Measurements from ENCODE around the gene ETV7. TPM values are rescaled to one million over a fixed set of nuclear protein-coding genes. Genes with fewer than 3 reads are reported as not detected.
"Not testable (repeated sequence)": the region's sequence is repeated elsewhere in the genome, so short reads cannot be mapped to it uniquely, and the experiment has no call there.

The ETV7 gene
- total RNA-seq, 1 donor from 2014 or later: 0.47 TPM

DNA sequence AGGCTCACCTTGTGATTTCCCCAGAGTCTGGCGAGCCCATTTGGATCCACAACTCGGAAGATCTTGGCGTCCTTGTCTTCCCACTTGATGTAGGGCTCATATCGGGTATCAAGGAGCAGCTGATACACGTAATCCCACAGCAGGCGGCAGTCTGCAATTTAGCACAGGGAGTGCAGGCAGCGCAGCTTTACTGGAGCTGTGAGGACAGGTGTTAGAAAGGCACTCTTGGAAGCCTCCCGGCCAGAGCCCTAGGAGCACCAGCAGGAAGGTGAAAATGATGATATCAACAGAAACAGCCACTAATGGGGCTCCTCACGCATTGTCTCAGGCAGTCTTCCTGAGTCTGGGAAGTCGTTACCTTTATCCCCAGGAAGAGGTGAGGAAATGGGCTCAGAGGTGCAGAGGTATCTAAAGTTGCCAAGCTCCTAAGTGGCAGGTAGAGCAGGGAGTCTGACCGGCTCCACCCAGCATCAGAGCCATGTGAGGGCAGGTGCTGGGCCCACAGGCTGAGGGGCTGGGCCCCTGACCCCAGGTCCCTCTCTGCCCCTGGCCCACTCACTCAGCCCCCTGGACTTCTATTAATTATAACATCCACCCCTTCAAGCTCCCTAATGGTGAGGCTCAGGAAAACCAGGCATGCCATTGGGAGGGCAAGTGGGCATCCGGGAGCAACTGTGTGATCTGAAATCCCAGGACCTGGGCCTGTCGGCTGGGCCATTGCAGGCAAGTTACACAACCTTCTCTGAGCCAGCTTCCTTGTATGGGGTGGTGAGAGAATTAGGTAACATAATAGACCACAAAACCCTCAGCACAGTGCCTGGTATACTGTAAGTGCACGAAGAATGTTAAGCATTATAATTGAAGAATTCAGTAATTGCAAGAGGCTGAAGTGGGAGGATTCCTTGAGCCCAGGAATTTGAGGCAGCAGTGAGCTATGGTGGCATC lies 18.3 kb downstream of the ETV7 start:
- no peak for DNase-seq (ENCODE audit: low spot score)
- no peaks in the 10 kb centered on the region for H3K36me3 Mint-ChIP-seq (ENCODE audit: low read depth)
- H3K9me3 Mint-ChIP-seq: no peaks in the 10 kb centered on the region
- intact Hi-C loops (cut with micrococcal nuclease): no loop called here
- no peak overlapping the region for H3K27ac Mint-ChIP-seq
- H3K27me3 Mint-ChIP-seq (ENCODE audit: insufficient read depth): no peaks in the 10 kb centered on the region
- no peak overlapping the region for H3K4me3 Mint-ChIP-seq
- peaks cover 9% of the 10 kb centered on the region for H3K4me1 Mint-ChIP-seq (ENCODE audit: low read depth)

DNA sequence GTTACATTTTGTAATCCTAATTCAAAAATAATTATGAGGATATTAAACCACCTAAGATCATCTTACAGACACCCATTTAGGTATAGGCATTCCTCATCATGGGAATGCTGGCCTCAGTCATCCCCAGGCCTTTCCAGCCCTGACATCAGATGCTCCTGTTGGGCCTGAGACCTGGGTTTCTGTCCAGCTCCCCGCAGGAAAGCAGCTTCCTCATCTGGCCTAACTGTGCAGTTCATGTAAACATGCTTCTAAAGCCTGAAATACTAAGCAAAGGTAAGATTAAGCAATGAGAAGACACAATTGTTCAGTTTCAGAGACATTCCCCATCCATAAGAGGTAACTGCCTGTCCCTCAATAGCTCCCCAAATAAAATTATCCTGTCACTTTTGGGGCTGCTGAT lies 19.0 kb downstream of the ETV7 start:
- no peaks in the 10 kb centered on the region for H3K9me3 Mint-ChIP-seq
- H3K4me3 Mint-ChIP-seq: no peak overlapping the region
- H3K27ac Mint-ChIP-seq: no peak overlapping the region
- intact Hi-C loops (cut with micrococcal nuclease): no loop called here
- peaks cover 9% of the 10 kb centered on the region for H3K4me1 Mint-ChIP-seq (ENCODE audit: low read depth)
- no peaks in the 10 kb centered on the region for H3K36me3 Mint-ChIP-seq (ENCODE audit: low read depth)
- no peak for DNase-seq (ENCODE audit: low spot score)
- H3K27me3 Mint-ChIP-seq (ENCODE audit: insufficient read depth): no peaks in the 10 kb centered on the region

DNA sequence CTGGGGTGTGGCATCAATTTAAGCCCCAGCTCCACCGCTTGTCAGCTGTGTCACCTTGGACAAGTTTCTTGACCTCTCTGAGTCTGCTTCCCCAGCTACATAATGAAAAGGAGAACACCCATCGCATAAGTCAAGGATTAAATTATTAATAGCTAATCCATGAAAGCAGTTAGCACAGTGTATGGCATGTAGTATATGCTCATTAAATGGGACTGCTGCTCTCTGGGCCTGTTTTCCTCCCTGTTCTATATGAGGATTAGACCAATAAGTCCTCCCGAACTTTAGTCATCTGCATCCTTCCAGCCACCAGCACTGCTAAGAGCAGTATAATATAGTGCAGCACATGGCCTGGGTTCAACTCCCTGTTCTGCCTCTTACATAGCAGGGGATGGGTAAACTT lies 19.7 kb downstream of the ETV7 start:
- intact Hi-C loops (cut with micrococcal nuclease): no loop called here

DNA sequence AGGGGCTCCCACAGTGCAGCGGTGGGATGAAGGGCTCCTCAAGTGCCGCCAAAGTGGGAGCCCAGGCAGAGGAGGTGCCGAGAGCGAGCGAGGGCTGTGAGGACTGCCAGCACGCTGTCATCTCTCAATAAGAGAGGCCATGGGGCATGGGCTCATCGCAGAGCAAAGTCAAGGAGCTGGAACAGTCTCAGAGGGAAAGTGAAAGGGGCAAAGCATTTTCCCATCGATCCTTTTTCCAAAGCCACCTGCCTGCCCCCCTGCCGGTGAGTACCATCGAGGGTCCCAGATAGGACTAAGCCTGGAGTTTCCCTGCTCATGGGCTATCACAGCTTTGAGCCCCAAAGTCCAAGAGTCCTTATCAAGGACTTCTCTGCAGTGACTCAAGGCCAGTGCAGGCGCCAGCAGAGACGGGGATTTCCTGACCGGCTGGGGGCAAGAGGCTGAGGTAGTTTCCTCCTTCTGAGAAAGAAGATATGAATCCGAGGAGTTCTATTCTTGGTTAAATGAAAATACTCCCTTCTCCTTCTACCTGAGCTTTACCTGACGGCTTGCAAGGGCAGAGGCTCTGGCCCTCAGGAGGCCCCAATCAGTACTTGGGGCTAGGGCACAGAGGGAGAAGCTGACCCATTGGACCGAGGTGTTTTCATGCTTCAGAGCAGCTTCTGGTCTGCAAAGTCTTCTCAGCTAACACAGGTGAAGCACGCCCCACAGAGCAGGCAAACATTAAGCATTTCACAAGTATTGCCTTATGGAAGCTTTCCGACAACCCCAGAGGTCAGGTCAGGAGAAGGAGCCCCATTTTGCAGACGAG lies 22.6 kb downstream of the ETV7 start:
- Mint-ChIP-seq H3K4me1 (ENCODE audit: low read depth) (peaks cover 16% of the 10 kb centered on the region), H3K36me3 (ENCODE audit: low read depth) (peaks cover 4% of the 10 kb centered on the region), H3K27ac (no peak overlapping the region), H3K27me3 (ENCODE audit: insufficient read depth) (peaks cover 2% of the 10 kb centered on the region), H3K4me3 (no peak overlapping the region), H3K9me3 (no peaks in the 10 kb centered on the region)
- intact Hi-C loops (cut with micrococcal nuclease): no loop called here
- no peak for DNase-seq (ENCODE audit: low spot score)

More for the DNA sequence above, 19.7 kb downstream of the ETV7 start:
- Mint-ChIP-seq H3K9me3 (no peaks in the 10 kb centered on the region), H3K27me3 (ENCODE audit: insufficient read depth) (no peaks in the 10 kb centered on the region), H3K4me3 (no peak overlapping the region), H3K36me3 (ENCODE audit: low read depth) (peaks cover 4% of the 10 kb centered on the region), H3K27ac (no peak overlapping the region), H3K4me1 (ENCODE audit: low read depth) (peaks cover 9% of the 10 kb centered on the region)
- DNase-seq (ENCODE audit: low spot score): no peak

DNA sequence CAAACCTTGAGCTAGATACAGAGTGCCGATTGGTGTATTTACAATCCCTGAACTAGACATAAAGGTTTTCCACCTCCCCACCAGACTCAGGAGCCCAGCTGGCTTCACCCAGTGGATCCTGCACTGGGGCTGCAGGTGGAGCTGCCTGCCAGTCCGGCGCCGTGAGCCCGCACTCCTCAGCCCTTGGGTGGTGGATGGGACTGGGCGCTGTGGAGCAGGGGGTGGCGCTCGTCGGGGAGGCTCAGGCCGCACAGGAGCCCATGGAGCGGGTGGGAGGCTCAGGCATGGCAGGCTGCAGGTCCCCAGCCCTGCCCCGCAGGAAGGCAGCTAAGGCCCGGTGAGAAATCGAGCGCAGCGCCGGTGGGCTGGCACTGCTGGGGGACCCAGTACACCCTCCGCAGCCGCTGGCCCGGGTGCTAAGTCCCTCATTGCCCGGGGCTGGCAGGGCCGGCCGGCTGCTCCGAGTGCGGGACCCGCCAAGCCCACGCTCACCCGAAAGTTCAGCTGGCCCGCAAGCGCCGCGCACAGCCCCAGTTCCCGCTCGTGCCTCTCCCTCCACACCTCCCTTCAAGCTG lies 23.3 kb downstream of the ETV7 start:
- H3K9me3 Mint-ChIP-seq; intact Hi-C loops (cut with micrococcal nuclease); H3K36me3 Mint-ChIP-seq (ENCODE audit: low read depth); H3K27ac Mint-ChIP-seq; DNase-seq (ENCODE audit: low spot score); H3K4me3 Mint-ChIP-seq; H3K27me3 Mint-ChIP-seq (ENCODE audit: insufficient read depth): not testable (repeated sequence)
- H3K4me1 Mint-ChIP-seq (ENCODE audit: low read depth): peaks cover 16% of the 10 kb centered on the region

DNA sequence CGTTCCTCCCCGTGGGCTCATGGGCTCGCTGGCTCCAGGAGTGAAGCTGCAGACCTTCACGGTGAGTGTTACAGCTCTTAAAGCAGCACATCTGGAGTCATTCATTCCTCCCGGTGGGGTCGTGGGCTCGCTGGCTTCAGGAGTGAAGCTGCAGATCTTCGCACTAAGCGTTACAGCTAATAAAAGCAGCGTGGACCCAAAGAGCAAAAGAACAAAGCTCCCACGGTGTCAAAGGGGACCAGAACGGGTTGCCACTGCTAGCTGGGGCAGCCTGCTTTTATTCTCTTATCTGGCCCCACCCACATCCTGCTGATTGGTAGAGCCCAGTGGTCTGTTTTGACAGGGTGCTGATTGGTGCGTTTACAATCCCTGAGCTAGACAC lies 24.1 kb downstream of the ETV7 start:
- H3K27me3 Mint-ChIP-seq (ENCODE audit: insufficient read depth); intact Hi-C loops (cut with micrococcal nuclease); H3K4me3 Mint-ChIP-seq; H3K9me3 Mint-ChIP-seq; H3K27ac Mint-ChIP-seq; DNase-seq (ENCODE audit: low spot score); H3K36me3 Mint-ChIP-seq (ENCODE audit: low read depth): not testable (repeated sequence)
- H3K4me1 Mint-ChIP-seq (ENCODE audit: low read depth): peaks cover 23% of the 10 kb centered on the region

DNA sequence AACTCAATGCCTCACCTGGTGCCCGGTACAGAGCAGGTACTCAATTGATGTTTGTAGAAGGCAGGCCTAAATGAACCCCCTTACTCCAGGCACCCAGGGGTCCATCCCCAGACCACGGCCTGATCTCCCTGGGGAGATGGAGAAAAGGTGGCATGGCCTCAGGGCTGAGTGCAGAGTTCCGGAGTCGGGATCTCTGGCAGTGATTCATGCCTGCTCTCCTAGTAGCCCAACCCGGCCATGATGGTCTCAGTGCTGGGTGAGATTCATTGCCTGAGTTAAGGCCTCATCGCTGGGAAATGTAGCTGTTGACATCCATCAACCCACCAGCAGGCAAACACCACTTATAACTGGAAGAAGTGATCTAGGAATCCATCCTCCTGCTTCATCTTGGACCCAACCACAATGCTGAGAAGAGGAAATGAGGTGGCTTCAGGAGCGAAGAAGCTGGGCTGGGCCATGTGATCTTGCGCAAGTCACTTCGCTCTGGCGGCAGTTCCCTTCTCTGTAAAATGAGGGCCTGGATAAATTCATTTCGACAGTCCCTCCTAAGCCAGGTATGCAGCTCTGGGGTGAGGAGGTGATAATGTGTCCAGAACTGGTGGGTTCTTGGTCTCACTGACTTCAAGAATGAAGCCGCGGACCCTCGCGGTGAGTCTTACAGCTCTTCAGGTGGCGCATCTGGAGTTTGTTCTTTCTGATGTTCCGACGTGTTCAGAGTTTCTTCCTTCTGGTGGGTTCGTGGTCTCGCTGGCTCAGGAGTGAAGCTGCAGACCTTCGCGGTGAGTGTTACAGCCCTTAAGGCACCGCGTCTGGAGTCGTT lies 24.7 kb downstream of the ETV7 start:
- intact Hi-C loops (cut with micrococcal nuclease): no loop called here
- Mint-ChIP-seq H3K9me3 (no peaks in the 10 kb centered on the region), H3K4me3 (no peak overlapping the region), H3K4me1 (ENCODE audit: low read depth) (peaks cover 29% of the 10 kb centered on the region), H3K36me3 (ENCODE audit: low read depth) (peaks cover 4% of the 10 kb centered on the region), H3K27me3 (ENCODE audit: insufficient read depth) (peaks cover 7% of the 10 kb centered on the region), H3K27ac (no peak overlapping the region)
- no peak for DNase-seq (ENCODE audit: low spot score)

DNA sequence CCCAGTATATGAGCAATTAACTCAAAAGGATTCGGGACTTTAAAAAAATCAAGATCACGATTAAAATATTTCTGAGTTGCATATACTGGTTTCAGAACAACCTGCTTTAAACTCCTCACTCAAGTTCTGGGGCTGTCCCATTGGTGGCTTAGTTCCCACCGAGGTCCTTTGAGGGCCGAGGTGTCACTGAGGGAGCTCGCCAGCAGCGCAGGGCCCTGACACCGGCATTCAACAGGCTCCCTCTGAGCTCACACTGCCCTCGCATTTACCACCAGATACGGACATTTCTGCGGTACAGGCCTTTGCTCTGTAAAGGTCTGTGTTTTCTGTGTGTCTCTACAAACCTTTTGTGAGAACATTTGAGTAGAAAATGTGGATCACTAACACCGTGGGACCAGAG lies 26.4 kb downstream of the ETV7 start:
- intact Hi-C loops (cut with micrococcal nuclease): loop anchor here (2.0 kb wide), 2 partner anchors 164 to 838 kb away; partner anchors contain the start of gene BRPF3
- DNase-seq (ENCODE audit: low spot score): no peak
- Mint-ChIP-seq H3K27me3 (ENCODE audit: insufficient read depth) (peaks cover 10% of the 10 kb centered on the region), H3K27ac (no peak overlapping the region), H3K9me3 (no peaks in the 10 kb centered on the region), H3K4me1 (ENCODE audit: low read depth) (peaks cover 39% of the 10 kb centered on the region), H3K36me3 (ENCODE audit: low read depth) (peaks cover 4% of the 10 kb centered on the region), H3K4me3 (no peak overlapping the region)

DNA sequence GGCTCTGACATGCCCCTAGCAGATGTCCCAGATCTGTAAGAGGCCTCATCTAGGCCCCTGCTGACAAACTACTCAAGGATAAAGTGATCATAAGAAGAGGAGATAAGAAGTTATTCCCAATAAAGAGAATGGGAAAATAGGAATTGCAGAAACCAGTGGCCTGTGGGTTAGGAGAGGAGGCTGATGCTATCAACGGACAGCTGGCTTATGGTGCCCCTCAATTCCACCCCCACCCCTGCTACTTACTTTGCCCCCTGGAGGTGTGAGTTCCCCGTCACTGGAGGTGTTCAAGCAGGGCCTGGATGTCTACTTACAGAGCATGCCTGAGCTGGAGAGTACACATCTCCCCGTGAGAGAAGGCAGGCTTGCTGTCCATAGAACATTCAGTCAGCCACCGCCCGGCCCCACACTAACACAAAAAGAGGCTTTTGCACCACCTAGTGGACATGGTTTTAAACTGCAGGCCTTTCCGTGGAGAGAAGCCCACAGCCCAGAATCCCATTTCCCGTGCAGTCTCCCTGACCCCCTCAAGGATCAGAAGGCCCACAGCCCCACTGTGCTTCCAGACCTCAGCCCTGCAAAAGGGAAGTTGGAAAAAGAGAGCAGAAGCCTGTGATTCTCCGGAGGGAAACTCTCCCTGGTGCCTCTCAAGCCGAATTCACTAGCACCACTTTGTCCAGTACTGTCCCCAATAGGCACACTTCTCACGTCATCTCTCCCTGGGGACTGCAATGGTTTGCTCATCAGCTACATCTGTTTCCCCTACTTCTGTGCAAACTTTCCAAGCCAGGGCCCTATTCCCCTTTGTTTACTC lies 27.0 kb downstream of the ETV7 start:
- H3K27me3 Mint-ChIP-seq (ENCODE audit: insufficient read depth): peaks cover 16% of the 10 kb centered on the region
- H3K4me1 Mint-ChIP-seq (ENCODE audit: low read depth): peaks cover 45% of the 10 kb centered on the region
- intact Hi-C loops (cut with micrococcal nuclease): loop anchor here (1.0 to 2.0 kb wide), 7 partner anchors 19 to 838 kb away; partner anchors contain the start of genes BRPF3 and MAPK14
- H3K27ac Mint-ChIP-seq: no peak overlapping the region
- no peak overlapping the region for H3K4me3 Mint-ChIP-seq
- peaks cover 4% of the 10 kb centered on the region for H3K36me3 Mint-ChIP-seq (ENCODE audit: low read depth)
- peak; percentile 56 for DNase-seq (ENCODE audit: low spot score)
- no peaks in the 10 kb centered on the region for H3K9me3 Mint-ChIP-seq

DNA sequence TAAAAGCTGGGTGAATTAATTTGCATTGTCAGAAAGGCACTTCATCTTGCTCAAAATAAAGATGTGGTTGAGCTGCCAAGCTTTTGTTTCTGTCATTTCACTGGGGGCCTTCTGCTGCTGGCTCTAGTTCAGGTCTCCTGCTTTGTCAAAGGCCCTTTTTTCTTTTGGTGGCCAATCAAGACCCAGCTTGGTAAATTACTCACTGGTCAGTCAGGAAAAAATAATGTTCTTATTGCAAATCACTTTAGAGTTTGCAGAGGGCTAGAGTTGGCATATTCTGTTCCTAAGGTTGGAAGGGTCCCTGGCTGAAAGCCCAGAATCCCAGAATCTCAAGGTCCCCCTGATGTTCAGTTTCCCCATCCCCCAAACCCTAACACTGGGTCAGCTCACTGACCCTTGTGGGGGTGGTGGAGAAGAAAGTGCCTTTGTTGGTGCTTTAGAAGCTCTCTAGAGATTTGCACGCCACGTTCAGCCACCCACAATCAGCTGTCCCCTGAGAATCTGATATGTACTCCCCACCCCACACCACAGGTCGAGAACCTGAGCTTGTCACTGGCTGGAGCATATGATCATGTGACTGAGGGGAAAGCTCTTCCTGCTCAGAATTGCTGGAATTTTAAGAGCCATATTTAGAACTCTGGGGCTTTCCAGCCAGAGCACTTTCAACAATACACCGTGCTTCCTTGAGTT lies 29.1 kb downstream of the ETV7 start:
- no peak overlapping the region for H3K27ac Mint-ChIP-seq
- peaks cover 38% of the 10 kb centered on the region for H3K4me1 Mint-ChIP-seq (ENCODE audit: low read depth)
- no peak for DNase-seq (ENCODE audit: low spot score)
- H3K4me3 Mint-ChIP-seq: no peak overlapping the region
- H3K36me3 Mint-ChIP-seq (ENCODE audit: low read depth): peaks cover 6% of the 10 kb centered on the region
- peaks cover 4% of the 10 kb centered on the region for H3K9me3 Mint-ChIP-seq
- H3K27me3 Mint-ChIP-seq (ENCODE audit: insufficient read depth): peaks cover 33% of the 10 kb centered on the region
- intact Hi-C loops (cut with micrococcal nuclease): no loop called here

DNA sequence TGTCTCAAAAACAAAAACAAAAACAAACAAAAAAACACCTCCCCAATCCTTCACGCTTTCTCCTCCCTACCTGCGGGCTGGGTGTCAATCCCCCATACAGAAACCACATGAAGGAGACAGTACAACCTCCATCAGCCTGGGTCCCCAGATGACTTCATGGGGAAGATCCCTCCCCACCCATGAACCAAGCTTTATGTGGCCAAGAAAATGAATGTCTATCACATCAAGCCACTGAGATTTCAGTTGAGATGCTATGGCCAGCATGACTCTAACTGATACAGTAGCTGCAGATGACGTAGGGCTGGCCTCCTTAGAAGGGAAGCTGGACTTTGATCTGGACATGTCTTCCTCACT lies 29.6 kb downstream of the ETV7 start:
- DNase-seq (ENCODE audit: low spot score): peak; percentile 19
- intact Hi-C loops (cut with micrococcal nuclease): no loop called here
- Mint-ChIP-seq H3K9me3 (peaks cover 5% of the 10 kb centered on the region), H3K4me3 (no peak overlapping the region), H3K36me3 (ENCODE audit: low read depth) (peaks cover 2% of the 10 kb centered on the region), H3K27me3 (ENCODE audit: insufficient read depth) (peaks cover 38% of the 10 kb centered on the region), H3K4me1 (ENCODE audit: low read depth) (peaks cover 38% of the 10 kb centered on the region), H3K27ac (no peak overlapping the region)
